Neuronal stem cell (in vitro differentiated cells): Measurements from ENCODE around the gene TEX38.
"Not testable (repeated sequence)": the region's sequence is repeated elsewhere in the genome, so short reads cannot be mapped to it uniquely, and the experiment has no call there.

ENCODE experiments used
- DNase-seq: peaks from one replicate; pipeline ENCODE4 v3.0.0-alpha.2; 2013; ENCODE audit warnings: low spot score
- H2AFZ ChIP-seq: one replicate; pipeline ENCODE4 v1.6.1; 2013; ENCODE audit warnings: mild to moderate bottlenecking, low read length, inconsistent platforms
- H2AK5ac ChIP-seq: 2 replicates; pipeline ENCODE4 v1.6.1; 2013; ENCODE audit warnings: low read depth, mild to moderate bottlenecking, inconsistent platforms, low read length, moderate library complexity, mixed read lengths
- H2BK120ac ChIP-seq: 2 replicates; pipeline ENCODE4 v1.6.1; 2013; ENCODE audit warnings: low read depth, mild to moderate bottlenecking, inconsistent platforms, low read length, moderate library complexity, mixed read lengths
- H2BK12ac ChIP-seq: one replicate; pipeline ENCODE4 v1.6.1; 2013; ENCODE audit warnings: low read length, inconsistent platforms
- H2BK15ac ChIP-seq: 2 replicates; pipeline ENCODE4 v1.6.1; 2013; ENCODE audit warnings: mild to moderate bottlenecking, low read length, inconsistent platforms, mixed read lengths
- H2BK5ac ChIP-seq: one replicate; pipeline ENCODE4 v1.6.1; 2013; ENCODE audit warnings: inconsistent platforms, mild to moderate bottlenecking, low read length, moderate library complexity
- H3K14ac ChIP-seq: one replicate; pipeline ENCODE4 v1.6.1; 2013; ENCODE audit warnings: low read length, inconsistent platforms
- H3K18ac ChIP-seq: 2 replicates; pipeline ENCODE4 v1.6.1; 2013; ENCODE audit warnings: low read length, inconsistent platforms
- H3K23ac ChIP-seq: 2 replicates; pipeline ENCODE4 v1.6.1; 2013; ENCODE audit warnings: low read depth, mild to moderate bottlenecking, mixed read lengths, low read length, inconsistent platforms; ENCODE audit not compliant: poor library complexity
- H3K27ac ChIP-seq: replicated peaks from 3 replicates; pipeline ENCODE4 v1.5.1; 2013; ENCODE audit warnings: low read length, inconsistent platforms
- H3K27me3 ChIP-seq, 3 experiments: 2 replicates each; pipeline ENCODE4 v1.6.1; 2013; ENCODE audit warnings: low read length in 3 of 3, mild to moderate bottlenecking in 2 of 3, inconsistent platforms in 1 of 3, low read depth in 1 of 3, mixed read lengths in 1 of 3, moderate library complexity in 1 of 3; ENCODE audit not compliant: control insufficient read depth in 3 of 3, insufficient read depth in 3 of 3
- H3K36me3 ChIP-seq, 2 donors: replicated peaks in 1 of 2; 2 replicates each; pipeline ENCODE4 v1.6.1; 2013; ENCODE audit warnings: low read length in 2 of 2; ENCODE audit not compliant: control insufficient read depth in 2 of 2, insufficient read depth in 2 of 2
- H3K4ac ChIP-seq: 2 replicates; pipeline ENCODE4 v1.6.1; 2013; ENCODE audit warnings: inconsistent platforms, mild to moderate bottlenecking, low read length, moderate library complexity
- H3K4me1 ChIP-seq, 2 donors: 1 replicate in 1 of 2; 2 replicates in 1 of 2; pipeline ENCODE4 v1.6.1; 2013; ENCODE audit warnings: low read length in 2 of 2, low read depth in 1 of 2; ENCODE audit not compliant: control insufficient read depth in 2 of 2, insufficient read depth in 1 of 2
- H3K4me2 ChIP-seq: one replicate; pipeline ENCODE4 v1.6.1; 2013; ENCODE audit warnings: mild to moderate bottlenecking, low read length, inconsistent platforms; ENCODE audit not compliant: insufficient read depth, poor library complexity, severe bottlenecking
- H3K4me3 ChIP-seq, 2 donors: 2 replicates each; pipeline ENCODE4 v1.5.1; 2013; ENCODE audit warnings: low read length in 2 of 2, mild to moderate bottlenecking in 2 of 2, inconsistent platforms in 1 of 2, moderate library complexity in 1 of 2
- H3K79me1 ChIP-seq: one replicate; pipeline ENCODE4 v1.6.1; 2013; ENCODE audit warnings: low read depth, mild to moderate bottlenecking, inconsistent platforms, low read length, moderate library complexity
- H3K9ac ChIP-seq: one replicate; pipeline ENCODE4 v1.6.1; 2013; ENCODE audit warnings: mild to moderate bottlenecking, low read depth, low read length, inconsistent platforms; ENCODE audit not compliant: poor library complexity
- H3K9me3 ChIP-seq, 2 donors: replicated peaks in 1 of 2; 2 replicates each; pipeline versions ENCODE3 to v1.6.1; 2013; ENCODE audit warnings: low read length in 2 of 2, mild to moderate bottlenecking in 2 of 2, inconsistent platforms in 1 of 2, low read depth in 1 of 2, mixed read lengths in 1 of 2, moderate library complexity in 1 of 2; ENCODE audit not compliant: control insufficient read depth in 2 of 2, insufficient read depth in 1 of 2
- H4K8ac ChIP-seq: one replicate; pipeline ENCODE4 v1.6.1; 2013; ENCODE audit warnings: low read depth, mild to moderate bottlenecking, inconsistent platforms, low read length, moderate library complexity
- H4K91ac ChIP-seq: one replicate; pipeline ENCODE4 v1.6.1; 2013; ENCODE audit warnings: low read length, low read depth, mild to moderate bottlenecking, inconsistent platforms; ENCODE audit not compliant: poor library complexity
- WGBS, 2 donors: extraction: QIAGEN DNeasy Blood & Tissue Kit; methylation state at CpG; one replicate each; pipeline ENCODE4 v1.1.7; 2013; ENCODE audit warnings: missing lambda C conversion rate in 2 of 2, mixed read lengths in 1 of 2; ENCODE audit not compliant: insufficient read length in 2 of 2, insufficient replicate concordance in 1 of 2; ENCODE audit errors: extremely low coverage in 2 of 2; 5-methylcytosine and 5-hydroxymethylcytosine counted together

Gene TEX38

GRCh38 chr1:46650491-46650890 lies 21.2 kb upstream of the TEX38 start:
- Histone ChIP-seq H2BK120ac (no peak overlapping the region), H3K36me3 (peaks cover 18 to 76% of the 10 kb centered on the region in 2 donors), H3K4ac (no peak overlapping the region), H2BK5ac (no peak overlapping the region), H3K14ac (no peak overlapping the region), H2AFZ (no peak overlapping the region), H3K27me3 (no peaks in the 10 kb centered on the region), H3K23ac (no peak overlapping the region), H3K9ac (no peak overlapping the region), H2AK5ac (no peak overlapping the region), H3K4me1 (no peaks in the 10 kb centered on the region), H3K4me2 (no peak overlapping the region), H3K9me3 (peaks cover 7 to 15% of the 10 kb centered on the region in 2 donors), H3K18ac (no peak overlapping the region), H2BK15ac (no peak overlapping the region), H3K27ac (no peak overlapping the region), H3K4me3 (no peak overlapping the region), H3K79me1 (no peaks in the 10 kb centered on the region), H4K91ac (no peak overlapping the region), H4K8ac (no peak overlapping the region), H2BK12ac (no peak overlapping the region)
- DNase-seq: no peak
- WGBS, 2 donors: no CpG with 5 or more reads among the region's 3 CpGs

DNA sequence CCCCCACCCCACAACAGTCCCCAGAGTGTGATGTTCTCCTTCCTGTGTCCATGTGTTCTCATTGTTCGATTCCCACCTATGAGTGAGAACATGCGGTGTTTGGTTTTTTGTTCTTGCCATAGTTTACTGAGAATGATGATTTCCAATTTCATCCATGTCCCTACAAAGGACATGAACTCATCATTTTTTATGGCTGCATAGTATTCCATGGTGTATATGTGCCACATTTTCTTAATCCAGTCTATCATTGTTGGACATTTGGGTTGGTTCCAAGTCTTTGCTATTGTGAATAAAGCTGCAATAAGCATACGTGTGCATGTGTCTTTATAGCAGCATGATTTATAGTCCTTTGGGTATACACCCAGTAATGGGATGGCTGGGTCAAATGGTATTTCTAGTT lies 20.5 kb upstream of the TEX38 start:
- H2BK12ac ChIP-seq, H2BK120ac ChIP-seq, H3K4me2 ChIP-seq, H2BK15ac ChIP-seq, H3K79me1 ChIP-seq, DNase-seq, H3K4ac ChIP-seq, H3K4me3 ChIP-seq, H4K91ac ChIP-seq, H4K8ac ChIP-seq, H3K27me3 ChIP-seq, H3K18ac ChIP-seq, H3K23ac ChIP-seq, H3K14ac ChIP-seq, H2AK5ac ChIP-seq, H3K9ac ChIP-seq, H2BK5ac ChIP-seq, H3K4me1 ChIP-seq, H3K27ac ChIP-seq, H2AFZ ChIP-seq: not testable (repeated sequence)
- no CpG with 5 or more reads among the region's 3 CpGs for WGBS, 2 donors
- Histone ChIP-seq H3K9me3 (peaks cover 7 to 15% of the 10 kb centered on the region in 2 donors), H3K36me3 (peaks cover 18 to 82% of the 10 kb centered on the region in 2 donors)

- no peak overlapping the region for H2BK120ac ChIP-seq
- no peak overlapping the region for H3K4me3 ChIP-seq
- H2AK5ac ChIP-seq: no peak overlapping the region
- H3K9me3 ChIP-seq: peaks cover 7 to 15% of the 10 kb centered on the region in 2 donors
- no peak overlapping the region for H3K9ac ChIP-seq
- no peak overlapping the region for H3K4me2 ChIP-seq
- H3K23ac ChIP-seq: no peak overlapping the region
- WGBS, 2 donors: no CpG with 5 or more reads among the region's 6 CpGs
- H3K14ac ChIP-seq: no peak overlapping the region
- H2BK15ac ChIP-seq: no peak overlapping the region
- H3K4me1 ChIP-seq: no peaks in the 10 kb centered on the region
- no peak overlapping the region for H4K8ac ChIP-seq
- no peak overlapping the region for H3K18ac ChIP-seq
- no peaks in the 10 kb centered on the region for H3K27me3 ChIP-seq
- H4K91ac ChIP-seq: no peak overlapping the region
- no peaks in the 10 kb centered on the region for H3K79me1 ChIP-seq
- H3K4ac ChIP-seq: no peak overlapping the region
- H3K36me3 ChIP-seq: peaks cover 16 to 84% of the 10 kb centered on the region in 2 donors
- H2BK5ac ChIP-seq: no peak overlapping the region
- H2BK12ac ChIP-seq: no peak overlapping the region
- no peak for DNase-seq
- no peak overlapping the region for H2AFZ ChIP-seq
- no peak overlapping the region for H3K27ac ChIP-seq
Observed at GRCh38 chr1:46652321-46653100, 19.1 kb upstream of the TEX38 start.

DNA sequence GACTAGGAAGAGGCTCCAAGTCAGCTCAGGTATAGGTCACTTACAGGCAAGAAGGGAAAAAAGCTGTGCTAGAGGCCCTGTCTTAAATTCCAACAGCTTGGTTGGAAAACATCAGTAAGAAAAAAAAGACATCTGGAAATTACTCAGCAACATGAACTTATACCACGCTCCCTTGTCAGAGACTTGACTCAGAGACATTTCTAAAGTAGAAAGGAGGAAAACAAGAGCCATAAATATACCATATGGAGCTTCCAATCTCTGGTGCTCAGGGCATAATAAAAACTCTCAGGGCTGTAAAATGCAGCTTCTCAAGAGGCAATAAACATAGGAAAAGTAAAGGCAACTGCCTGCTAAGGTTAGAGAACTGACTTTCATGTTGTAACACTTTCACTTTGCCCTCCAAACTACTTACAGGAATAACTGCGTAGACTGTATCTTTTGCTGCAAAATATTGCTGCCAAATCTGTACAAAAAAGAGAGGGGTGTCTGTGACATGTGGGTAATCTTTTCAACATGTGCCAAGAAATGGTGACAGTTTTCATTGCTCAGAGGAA lies 18.2 kb upstream of the TEX38 start:
- H3K27me3 ChIP-seq: no peaks in the 10 kb centered on the region
- H2AK5ac ChIP-seq: no peak overlapping the region
- H2BK120ac ChIP-seq: no peak overlapping the region
- H3K18ac ChIP-seq: no peak overlapping the region
- H3K79me1 ChIP-seq: no peaks in the 10 kb centered on the region
- no peak overlapping the region for H4K8ac ChIP-seq
- H3K27ac ChIP-seq: no peak overlapping the region
- no peak overlapping the region for H2BK15ac ChIP-seq
- DNase-seq: no peak
- H3K4me3 ChIP-seq: no peak overlapping the region
- no peak overlapping the region for H4K91ac ChIP-seq
- H3K4me1 ChIP-seq: no peaks in the 10 kb centered on the region
- H3K9ac ChIP-seq: no peak overlapping the region
- no peak overlapping the region for H2BK12ac ChIP-seq
- no peak overlapping the region for H3K4me2 ChIP-seq
- H3K23ac ChIP-seq: no peak overlapping the region
- no peak overlapping the region for H2AFZ ChIP-seq
- no peak overlapping the region for H3K14ac ChIP-seq
- H3K9me3 ChIP-seq: peaks cover 7 to 14% of the 10 kb centered on the region in 2 donors
- H3K36me3 ChIP-seq: peaks cover 18 to 84% of the 10 kb centered on the region in 2 donors
- H2BK5ac ChIP-seq: no peak overlapping the region
- WGBS, 2 donors: no CpG with 5 or more reads among the region's 2 CpGs
- H3K4ac ChIP-seq: no peak overlapping the region
